ENCODE data around the gene PCBD1.

The PCBD1 gene

DNA sequence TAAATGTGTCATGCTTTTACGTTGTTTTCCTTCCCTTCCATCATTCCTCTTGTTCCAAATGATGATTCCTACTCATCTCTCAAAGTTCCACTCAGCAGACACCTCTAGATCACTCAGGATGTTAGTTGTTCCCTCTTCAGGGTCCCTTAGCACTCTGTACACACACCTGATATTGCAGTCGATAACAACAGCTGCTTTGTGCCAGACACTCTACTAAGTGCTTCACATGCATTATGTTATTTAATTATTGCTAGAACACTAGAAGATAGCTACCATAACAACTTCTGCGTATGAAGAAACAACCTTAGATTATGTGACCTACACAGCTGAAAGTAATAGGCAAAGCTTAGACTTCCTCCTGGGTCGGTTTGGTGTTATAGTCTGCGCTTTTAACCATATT lies 29.6 kb downstream of the PCBD1 start:
- TF ChIP-seq, protein P1, sequence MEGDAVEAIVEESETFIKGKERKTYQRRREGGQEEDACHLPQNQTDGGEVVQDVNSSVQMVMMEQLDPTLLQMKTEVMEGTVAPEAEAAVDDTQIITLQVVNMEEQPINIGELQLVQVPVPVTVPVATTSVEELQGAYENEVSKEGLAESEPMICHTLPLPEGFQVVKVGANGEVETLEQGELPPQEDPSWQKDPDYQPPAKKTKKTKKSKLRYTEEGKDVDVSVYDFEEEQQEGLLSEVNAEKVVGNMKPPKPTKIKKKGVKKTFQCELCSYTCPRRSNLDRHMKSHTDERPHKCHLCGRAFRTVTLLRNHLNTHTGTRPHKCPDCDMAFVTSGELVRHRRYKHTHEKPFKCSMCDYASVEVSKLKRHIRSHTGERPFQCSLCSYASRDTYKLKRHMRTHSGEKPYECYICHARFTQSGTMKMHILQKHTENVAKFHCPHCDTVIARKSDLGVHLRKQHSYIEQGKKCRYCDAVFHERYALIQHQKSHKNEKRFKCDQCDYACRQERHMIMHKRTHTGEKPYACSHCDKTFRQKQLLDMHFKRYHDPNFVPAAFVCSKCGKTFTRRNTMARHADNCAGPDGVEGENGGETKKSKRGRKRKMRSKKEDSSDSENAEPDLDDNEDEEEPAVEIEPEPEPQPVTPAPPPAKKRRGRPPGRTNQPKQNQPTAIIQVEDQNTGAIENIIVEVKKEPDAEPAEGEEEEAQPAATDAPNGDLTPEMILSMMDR (IDR thresholded peaks at IDR 0.05; ENCODE audit: borderline replicate concordance, insufficient read depth, low read depth, low read length), result no peak
- no peak overlapping the region for H3K4me3 ChIP-seq (ENCODE audit: low read depth, low read length)

DNA sequence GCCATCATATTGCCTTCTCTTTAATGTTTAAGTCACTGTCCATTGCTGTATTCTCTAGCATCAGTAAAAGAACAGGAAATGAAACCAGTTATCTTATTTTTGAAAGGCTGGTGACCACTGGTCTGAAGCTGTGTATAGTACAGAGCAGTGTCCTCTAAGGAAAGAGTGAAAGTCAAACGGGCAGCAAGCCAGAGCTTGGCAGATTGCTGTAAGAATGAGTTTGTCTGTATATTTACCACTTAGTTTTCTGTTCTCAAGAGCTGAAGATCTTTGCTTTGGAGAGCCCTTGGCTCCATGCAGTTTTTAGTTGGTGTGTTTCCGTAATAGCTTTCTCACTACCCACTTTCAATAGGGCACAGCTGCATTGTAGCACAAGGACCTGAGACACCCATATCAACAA lies 31.9 kb downstream of the PCBD1 start:
- H3K4me3 ChIP-seq (ENCODE audit: low read depth, low read length), result no peak overlapping the region
- TF ChIP-seq, protein P1 (IDR thresholded peaks at IDR 0.05; ENCODE audit: borderline replicate concordance, insufficient read depth, low read depth, low read length), result no peak

DNA sequence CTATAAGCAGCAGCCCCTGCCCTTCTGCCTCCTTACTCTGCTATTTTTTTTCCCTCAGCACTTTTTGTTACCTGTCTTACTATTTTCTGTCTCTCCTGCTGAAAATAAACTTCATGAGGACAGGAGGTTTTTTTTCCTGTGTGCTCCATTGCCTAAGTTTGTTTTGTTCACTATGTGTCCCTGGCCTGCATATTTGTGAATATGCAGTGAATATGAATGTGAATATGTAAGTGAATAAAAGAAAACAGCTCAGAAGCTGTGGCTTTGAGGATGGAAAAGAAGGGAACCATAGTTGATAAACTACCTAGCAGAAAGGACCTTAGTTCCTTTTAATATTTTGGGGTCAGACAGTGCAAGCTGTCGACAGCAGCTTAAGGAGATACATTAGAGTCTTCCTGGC lies 34.9 kb downstream of the PCBD1 start:
- TF ChIP-seq, protein P1 (IDR thresholded peaks at IDR 0.05; ENCODE audit: borderline replicate concordance, insufficient read depth, low read depth, low read length), result no peak
- H3K4me3 ChIP-seq (ENCODE audit: low read depth, low read length), result no peak overlapping the region

DNA sequence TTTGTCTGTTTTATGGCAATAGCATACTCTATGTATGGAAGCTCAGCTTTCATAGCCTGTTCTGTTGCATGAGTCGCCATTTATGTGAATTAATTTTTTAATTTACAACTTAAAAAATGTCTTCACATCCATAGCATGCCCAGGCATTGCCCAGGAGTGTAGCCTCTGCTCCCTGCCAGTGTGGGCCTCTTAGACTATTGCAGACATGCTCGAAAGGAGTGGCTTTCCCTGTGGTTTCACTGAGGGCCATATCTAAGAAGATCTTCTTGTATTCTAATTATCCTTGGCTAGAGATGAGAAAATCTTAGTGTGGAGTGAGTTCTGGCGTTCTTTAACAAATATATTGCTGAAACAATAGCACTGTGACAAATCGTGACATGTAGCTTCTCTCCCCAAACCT lies 35.3 kb downstream of the PCBD1 start:
- H3K4me3 ChIP-seq (ENCODE audit: low read depth, low read length), result no peak overlapping the region
- TF ChIP-seq, protein P1 (IDR thresholded peaks at IDR 0.05; ENCODE audit: borderline replicate concordance, insufficient read depth, low read depth, low read length), result no peak

DNA sequence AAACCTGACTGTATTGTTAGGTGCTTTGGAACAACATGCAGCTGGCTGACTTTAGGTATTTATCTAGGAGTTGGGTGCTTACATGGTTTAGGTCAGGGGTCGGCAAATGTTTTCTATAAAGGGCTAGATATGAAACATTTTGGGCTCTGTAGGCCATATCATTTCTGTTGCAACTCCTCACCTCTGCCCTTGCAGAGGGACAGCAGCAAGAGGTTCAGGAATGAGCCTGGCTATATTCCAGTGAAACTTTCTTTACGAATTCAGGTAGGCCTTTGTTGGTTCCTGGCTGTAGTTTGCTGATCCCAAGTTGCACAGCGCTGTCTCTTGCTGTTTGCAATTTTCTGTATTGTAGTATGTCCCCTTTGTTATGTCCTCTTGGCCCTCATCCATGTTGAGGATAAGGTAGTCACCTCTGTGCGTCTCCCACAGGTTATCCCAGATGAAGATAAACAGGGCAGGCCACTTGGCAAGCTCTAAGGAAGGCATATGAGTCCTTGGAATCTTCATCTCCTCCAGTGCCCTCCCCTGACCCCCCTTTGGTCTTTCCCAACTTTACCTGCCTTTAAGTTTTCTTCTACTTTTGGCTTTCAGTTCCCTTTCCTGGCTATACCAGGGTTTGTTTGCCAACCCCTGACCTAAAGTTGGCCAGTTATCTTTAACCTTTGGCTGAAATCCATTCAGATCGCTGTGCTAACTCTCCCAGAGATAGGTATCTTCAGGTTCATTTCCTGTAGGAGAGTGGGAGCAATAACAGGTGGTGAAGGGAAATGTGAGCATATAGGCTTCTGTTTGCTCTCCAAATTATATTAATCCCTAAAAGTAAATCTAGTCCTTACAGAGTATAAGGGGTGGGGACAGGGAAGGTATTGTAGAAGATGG lies 36.5 kb downstream of the PCBD1 start:
- TF ChIP-seq, protein P1 (IDR thresholded peaks at IDR 0.05; ENCODE audit: borderline replicate concordance, insufficient read depth, low read depth, low read length), result no peak
- no peak overlapping the region for H3K4me3 ChIP-seq (ENCODE audit: low read depth, low read length)

DNA sequence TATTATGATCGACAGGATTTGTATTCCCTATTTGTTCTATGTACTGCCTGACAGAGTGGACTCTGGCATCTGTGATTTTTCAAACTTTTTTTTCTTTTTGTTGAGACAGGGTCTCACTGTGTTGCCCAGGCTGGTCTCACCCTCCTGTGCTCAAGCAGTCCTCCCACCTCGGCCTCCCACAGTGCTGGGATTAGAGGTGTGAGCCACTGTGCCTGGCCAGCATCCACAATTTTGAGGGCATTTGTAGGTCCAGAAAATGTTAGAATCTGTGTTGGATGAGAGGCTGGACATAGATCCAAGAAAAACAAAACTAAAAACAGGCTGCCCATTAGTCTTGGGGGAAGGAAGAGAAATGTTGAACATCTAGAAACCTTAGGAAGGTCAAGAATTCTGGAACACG lies 38.3 kb downstream of the PCBD1 start:
- no peak overlapping the region for H3K4me3 ChIP-seq (ENCODE audit: low read depth, low read length)
- TF ChIP-seq, protein P1 (IDR thresholded peaks at IDR 0.05; ENCODE audit: borderline replicate concordance, insufficient read depth, low read depth, low read length), result no peak

DNA sequence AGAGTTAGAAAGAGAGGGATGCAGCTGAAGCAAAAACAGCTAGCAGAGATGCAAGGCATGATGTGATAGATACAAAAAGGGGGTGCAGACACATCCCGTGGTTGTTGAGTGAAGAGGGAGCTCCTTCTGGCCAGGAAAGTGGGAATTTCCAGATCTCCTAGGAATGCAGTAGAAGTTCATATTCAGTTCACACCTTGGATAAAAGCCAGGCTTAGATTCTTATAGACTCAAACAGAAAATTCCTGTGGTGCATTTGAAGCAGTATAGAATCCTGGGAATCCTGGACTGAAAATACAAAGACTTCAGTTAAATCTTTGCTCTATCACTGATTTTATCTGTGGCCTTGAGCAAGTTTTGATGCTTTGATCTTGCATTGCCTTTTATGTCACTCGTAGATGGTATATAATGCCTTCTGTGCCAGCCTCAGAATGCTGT lies 38.8 kb downstream of the PCBD1 start:
- no peak overlapping the region for H3K4me3 ChIP-seq (ENCODE audit: low read depth, low read length)
- TF ChIP-seq, protein P1 (IDR thresholded peaks at IDR 0.05; ENCODE audit: borderline replicate concordance, insufficient read depth, low read depth, low read length), result no peak

Measured in GM12875 (cell line).